GM10248 (cell line): ENCODE data around the gene ZFYVE19.

Source experiments
- CTCF ChIA-PET: fragments of 300-600 bp; sonication (Branson Sonifier 250); formaldehyde crosslinking; extraction: SDS; loops from one replicate; lab custom pipeline; 2021; ENCODE audit warnings: antibody characterized with exemption; lab: Yijun Ruan, JAX
- POLR2A ChIA-PET: fragments of 350-650 bp; sonication (Branson Sonifier 250); formaldehyde crosslinking; extraction: SDS; loops from one replicate; lab custom pipeline; 2020; ENCODE audit warnings: antibody characterized with exemption; lab: Yijun Ruan, JAX
- DNase-seq: peaks from one replicate; pipeline ENCODE4 v3.0.0; 2012; ENCODE audit errors: extremely low spot score
- TF ChIP-seq, protein P1 (sequence below): IDR thresholded peaks from 2 replicates; pipeline ENCODE4 v1.5.1; 2012; ENCODE audit warnings: mild to moderate bottlenecking, low read depth; ENCODE audit errors: extremely low read depth, missing control alignments, control extremely low read depth

Gene ZFYVE19

DNA sequence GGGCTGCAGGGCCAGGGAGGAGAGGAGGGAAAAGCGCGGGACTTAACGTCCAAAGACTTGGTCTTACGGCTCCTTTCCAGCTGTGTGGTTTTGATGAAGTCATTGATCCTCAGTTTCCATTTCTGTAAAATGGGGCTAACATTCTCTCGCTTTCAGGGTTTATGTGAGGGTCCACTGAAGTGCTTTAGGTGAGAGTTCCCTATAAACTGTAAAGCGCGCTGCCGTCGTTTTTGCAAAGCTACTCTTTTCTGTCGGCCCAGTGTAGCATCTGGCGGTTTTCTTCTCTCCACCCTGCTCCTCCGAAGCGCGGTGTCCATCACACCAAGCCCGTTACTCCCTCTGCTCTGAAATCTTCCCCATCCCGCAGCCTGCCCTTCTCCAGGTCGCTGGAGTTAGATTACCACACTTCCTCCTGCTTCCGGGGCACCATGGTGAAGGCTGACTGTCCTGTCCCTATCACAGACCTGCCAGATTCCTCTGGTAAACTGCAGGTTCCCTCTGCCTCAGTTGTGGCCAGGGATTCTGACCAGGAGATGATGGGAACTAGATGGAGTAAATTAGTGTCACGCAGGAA, 1.1 kb downstream of the ZFYVE19 start:
- TF ChIP-seq, protein P1, sequence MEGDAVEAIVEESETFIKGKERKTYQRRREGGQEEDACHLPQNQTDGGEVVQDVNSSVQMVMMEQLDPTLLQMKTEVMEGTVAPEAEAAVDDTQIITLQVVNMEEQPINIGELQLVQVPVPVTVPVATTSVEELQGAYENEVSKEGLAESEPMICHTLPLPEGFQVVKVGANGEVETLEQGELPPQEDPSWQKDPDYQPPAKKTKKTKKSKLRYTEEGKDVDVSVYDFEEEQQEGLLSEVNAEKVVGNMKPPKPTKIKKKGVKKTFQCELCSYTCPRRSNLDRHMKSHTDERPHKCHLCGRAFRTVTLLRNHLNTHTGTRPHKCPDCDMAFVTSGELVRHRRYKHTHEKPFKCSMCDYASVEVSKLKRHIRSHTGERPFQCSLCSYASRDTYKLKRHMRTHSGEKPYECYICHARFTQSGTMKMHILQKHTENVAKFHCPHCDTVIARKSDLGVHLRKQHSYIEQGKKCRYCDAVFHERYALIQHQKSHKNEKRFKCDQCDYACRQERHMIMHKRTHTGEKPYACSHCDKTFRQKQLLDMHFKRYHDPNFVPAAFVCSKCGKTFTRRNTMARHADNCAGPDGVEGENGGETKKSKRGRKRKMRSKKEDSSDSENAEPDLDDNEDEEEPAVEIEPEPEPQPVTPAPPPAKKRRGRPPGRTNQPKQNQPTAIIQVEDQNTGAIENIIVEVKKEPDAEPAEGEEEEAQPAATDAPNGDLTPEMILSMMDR: no peak
- POLR2A ChIA-PET: interaction anchor here (0.8 kb wide), 1 partner anchor 70 kb away, joined by 3 read pairs; no protein-coding TSS in a partner anchor
- CTCF ChIA-PET: interaction anchor here (1.1 to 3.2 kb wide), 5 partner anchors 25 to 95 kb away, joined by 3 to 20 read pairs (median 3); no protein-coding TSS in a partner anchor
- DNase-seq: no peak

DNA sequence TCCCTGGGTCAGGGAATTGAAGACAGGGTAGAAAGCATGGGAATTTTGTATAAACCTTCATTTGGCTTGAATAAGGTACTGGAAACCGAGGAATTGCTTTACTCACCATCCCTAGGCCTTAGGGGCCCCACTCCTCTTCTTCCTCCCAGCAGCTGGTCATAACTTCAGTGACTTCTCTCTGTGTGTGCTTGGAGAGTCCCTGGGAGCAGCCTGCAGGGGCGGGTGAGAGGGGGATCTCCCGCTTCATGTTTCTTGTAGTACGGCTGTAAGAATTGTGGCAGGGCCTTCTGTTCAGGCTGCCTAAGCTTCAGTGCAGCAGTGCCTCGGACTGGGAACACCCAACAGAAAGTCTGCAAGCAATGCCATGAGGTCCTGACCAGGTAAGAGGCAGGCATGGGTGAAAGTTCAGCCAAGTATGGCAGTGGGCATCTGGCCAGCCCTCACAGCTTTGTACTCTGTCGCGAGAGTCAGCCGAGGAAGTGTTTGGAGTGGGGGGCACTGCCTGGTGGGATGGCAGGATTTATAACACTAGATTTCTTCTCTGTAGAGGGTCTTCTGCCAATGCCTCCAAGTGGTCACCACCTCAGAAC, 2.1 kb downstream of the ZFYVE19 start:
- POLR2A ChIA-PET: no interaction called here
- CTCF ChIA-PET: interaction anchor here (1.3 to 3.2 kb wide), 3 partner anchors 49 to 94 kb away, joined by 3 to 20 read pairs (median 3); partner anchors contain the start of gene VPS18
- TF ChIP-seq, protein P1: no peak
- no peak for DNase-seq

DNA sequence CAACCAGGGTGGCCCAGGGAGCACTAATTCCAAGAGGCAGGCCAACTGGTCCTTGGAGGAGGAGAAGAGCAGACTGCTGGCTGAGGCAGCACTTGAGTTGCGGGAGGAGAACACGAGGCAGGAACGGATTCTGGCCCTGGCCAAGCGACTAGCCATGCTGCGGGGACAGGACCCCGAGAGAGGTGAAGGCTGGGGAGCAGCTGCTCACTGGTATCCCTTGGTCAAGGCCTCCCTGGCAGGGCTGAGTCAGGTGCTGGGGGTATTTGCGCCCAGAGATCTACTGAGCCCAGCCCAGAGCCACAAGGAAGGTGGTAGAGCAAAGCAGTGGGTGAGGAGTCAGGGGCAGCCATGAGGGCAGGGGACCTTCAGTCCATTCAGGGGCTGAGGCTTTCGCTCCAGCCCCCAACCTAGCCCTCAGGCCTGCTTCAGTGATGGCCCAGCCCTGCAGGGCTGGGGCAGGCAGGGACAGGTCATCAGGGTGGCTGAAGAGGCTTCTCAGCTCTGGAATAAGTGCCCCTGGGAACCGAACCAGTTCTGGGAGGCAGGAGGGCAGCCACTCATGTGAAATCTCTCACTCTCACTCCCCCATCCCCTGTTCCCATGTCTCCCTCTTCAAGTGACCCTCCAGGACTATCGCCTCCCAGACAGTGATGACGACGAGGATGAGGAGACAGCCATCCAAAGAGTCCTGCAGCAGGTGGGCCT, 6.0 kb downstream of the ZFYVE19 start:
- ChIA-PET CTCF (interaction anchor here (0.9 to 4.1 kb wide), 8 partner anchors 9 to 82 kb away, joined by 3 to 31 read pairs (median 4); partner anchors contain the start of genes PPP1R14D and VPS18), POLR2A (no interaction called here)
- TF ChIP-seq, protein P1: no peak
- no peak for DNase-seq

DNA sequence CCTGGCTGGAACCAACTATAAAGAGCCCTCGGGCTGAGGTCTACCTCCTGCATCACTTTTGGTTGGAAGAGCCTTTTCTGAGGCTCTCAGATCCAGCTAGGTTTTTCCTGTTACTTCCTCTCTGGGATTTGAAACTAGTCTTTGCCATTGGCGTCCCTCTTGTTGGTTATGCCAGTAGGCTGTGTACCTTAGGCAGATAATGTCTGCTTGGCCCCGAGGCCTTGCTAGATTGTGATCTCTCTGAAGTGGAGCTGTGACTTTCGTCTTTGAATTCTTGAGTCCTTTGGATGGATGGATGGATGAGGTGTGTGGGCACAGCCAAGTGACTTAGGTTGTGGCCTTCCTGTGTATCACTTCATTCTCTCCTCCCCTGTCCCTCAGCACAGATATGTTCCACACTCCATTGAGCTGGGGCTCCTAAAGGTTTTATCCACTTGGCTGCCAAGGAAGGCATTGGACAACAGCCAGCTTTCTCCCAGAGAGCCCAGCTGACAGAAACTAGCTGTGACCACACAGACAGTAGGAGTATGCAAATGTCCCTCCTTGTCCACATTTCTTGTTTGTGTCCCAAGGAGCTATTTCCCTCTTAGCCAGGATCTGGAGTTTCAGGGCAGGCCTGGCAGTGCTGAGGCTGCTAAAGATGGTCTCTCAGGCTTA, 8.3 kb downstream of the ZFYVE19 start:
- TF ChIP-seq, protein P1: no peak
- DNase-seq: no peak
- ChIA-PET CTCF (interaction anchor here (0.8 to 4.1 kb wide), 9 partner anchors 10 to 135 kb away, joined by 3 to 31 read pairs (median 3); partner anchors contain the start of gene VPS18), POLR2A (no interaction called here)

DNA sequence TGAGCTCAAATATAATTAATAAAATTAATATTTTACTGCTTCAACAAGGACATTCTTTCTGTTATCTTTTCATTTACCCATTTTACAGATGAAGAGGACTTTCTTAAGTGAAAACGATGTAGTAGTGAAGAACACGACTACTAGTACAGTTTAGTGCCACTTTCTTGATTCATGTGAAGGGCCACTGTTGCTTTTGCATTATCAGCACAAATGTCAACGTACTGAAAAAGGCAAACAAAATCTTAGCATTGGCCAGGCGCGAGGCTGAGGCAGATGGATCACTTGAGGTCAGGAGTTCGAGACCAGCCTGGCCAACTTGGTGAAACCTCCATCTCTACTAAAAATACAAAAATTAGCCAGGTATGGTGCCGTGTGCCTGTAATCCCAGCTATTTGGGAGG, 12.2 kb downstream of the ZFYVE19 start:
- TF ChIP-seq, protein P1: no peak
- ChIA-PET POLR2A (interaction anchor here (0.7 kb wide), 1 partner anchor 12 kb away, joined by 3 read pairs; no protein-coding TSS in a partner anchor), CTCF (interaction anchor here (1.0 to 1.6 kb wide), 3 partner anchors 9 to 40 kb away, joined by 3 to 9 read pairs (median 3); partner anchors contain the start of gene PPP1R14D)
- DNase-seq: no peak

DNA sequence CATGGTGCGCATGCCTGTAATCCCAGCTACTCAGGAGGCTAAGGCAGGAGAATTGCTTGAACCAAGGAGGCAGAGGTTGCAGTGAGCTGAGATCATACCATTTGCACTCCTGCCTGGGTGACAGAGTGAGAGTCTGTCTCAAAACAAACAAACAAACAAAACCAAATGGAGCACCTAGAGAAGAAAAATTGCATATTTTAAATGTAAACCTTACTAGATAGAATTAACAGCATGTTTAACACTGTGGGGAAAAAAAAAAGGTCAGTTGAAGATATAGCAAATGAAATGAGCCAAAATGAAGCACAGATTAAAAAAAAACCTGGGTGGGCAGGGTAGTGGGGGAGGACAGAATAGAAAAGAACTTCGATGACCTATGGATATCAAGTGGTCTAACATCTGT, 14.3 kb downstream of the ZFYVE19 start:
- TF ChIP-seq, protein P1: no peak
- POLR2A ChIA-PET: no interaction called here
- CTCF ChIA-PET: no interaction called here
- no peak for DNase-seq
